DOHH2 (cell line): ENCODE results near the gene LBH.

Experiments
- EZH2phosphoT487 ChIP-seq: fragments of 200-600 bp; sonication (generic); IDR thresholded peaks from 2 replicates; pipeline ENCODE4 v1.6.1; 2017; ENCODE audit warnings: borderline replicate concordance, mild to moderate bottlenecking, antibody characterized with exemption, low read length, moderate library complexity, mixed read lengths
- TF ChIP-seq, protein P1 (sequence below): fragments of 200-600 bp; sonication (generic); IDR thresholded peaks from one replicate; pipeline ENCODE4 v1.5.1; 2014; ENCODE audit warnings: antibody characterized with exemption, mild to moderate bottlenecking, low read depth, low read length; ENCODE audit not compliant: poor library complexity, severe bottlenecking

GRCh38 chr2:30287190-30287840 lies 56.0 kb downstream of the LBH start:
- TF ChIP-seq, protein P1, sequence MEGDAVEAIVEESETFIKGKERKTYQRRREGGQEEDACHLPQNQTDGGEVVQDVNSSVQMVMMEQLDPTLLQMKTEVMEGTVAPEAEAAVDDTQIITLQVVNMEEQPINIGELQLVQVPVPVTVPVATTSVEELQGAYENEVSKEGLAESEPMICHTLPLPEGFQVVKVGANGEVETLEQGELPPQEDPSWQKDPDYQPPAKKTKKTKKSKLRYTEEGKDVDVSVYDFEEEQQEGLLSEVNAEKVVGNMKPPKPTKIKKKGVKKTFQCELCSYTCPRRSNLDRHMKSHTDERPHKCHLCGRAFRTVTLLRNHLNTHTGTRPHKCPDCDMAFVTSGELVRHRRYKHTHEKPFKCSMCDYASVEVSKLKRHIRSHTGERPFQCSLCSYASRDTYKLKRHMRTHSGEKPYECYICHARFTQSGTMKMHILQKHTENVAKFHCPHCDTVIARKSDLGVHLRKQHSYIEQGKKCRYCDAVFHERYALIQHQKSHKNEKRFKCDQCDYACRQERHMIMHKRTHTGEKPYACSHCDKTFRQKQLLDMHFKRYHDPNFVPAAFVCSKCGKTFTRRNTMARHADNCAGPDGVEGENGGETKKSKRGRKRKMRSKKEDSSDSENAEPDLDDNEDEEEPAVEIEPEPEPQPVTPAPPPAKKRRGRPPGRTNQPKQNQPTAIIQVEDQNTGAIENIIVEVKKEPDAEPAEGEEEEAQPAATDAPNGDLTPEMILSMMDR: no peak
- no peak for TF ChIP-seq EZH2phosphoT487
